Middle frontal gyrus (tissue), 1 donor: Measurements from ENCODE around the gene BROX.
"Not testable (repeated sequence)": the region's sequence is repeated elsewhere in the genome, so short reads cannot be mapped to it uniquely, and the experiment has no call there.

Experiments used
- DNase-seq: peaks from one replicate; pipeline ENCODE4 v3.0.0-alpha.2; 2015; ENCODE audit warnings: low spot score; ENCODE audit errors: extremely low spot score

Gene BROX

DNA sequence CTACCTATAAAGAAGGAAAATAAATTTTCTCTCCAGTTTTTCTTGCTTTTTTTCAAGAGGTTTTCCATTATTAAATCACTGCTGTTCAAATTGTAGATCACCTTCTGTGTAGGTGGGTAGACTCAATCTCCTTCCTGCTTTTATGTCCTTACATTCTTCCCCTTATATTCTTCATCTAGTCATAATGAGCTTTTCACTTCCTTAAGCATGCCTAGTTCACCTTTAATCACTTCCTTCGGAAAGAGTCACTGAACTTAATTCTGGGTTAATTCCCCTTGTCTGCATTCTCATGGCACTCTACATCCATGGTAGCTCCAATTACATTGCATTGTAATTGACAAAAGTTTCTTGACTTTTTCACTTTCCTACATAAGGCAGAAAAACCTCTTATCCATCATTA lies 18.5 kb downstream of the BROX start:
- no peak for DNase-seq

DNA sequence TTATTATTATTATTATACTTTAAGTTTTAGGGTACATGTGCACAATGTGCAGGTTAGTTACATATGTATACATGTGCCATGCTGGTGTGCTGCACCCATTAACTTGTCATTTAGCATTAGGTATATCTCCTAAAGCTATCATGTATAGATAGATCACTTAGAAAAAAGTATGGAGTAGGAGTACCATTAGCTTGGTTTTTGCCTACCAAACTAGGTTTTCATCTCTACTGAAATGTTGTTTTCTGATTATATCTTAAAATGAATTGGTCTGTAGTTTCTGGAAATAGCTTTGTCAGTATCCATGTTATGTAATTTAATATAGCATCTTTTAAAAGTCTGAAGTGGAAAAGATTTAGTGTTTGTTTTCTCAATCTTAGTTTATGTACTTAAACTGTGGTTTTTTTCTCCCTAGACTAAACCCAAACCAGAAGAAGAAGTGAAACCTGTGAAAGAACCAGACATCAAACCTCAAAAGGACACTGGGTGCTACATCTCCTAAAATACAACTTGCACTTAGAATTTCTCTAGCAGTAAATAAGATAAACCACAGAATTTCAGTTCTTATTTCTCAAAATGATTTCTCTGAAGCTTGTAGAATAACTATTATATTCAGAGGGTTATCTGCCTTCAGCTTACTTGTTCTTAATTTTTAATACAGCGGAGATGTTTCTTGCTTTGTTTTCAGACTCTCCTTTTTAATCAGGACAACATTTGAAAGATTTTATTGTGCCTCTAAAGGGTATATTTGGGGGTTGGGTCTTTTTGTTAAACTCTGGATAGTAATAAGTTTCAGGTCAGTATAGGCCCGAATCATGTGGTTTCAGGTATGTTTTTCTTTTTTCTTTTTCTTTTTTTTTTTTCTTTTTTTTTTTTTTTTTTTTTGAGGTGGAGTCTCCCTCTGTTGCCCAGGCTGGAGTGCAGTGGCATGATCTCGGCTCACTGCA lies 20.1 kb downstream of the BROX start:
- no peak for DNase-seq

DNA sequence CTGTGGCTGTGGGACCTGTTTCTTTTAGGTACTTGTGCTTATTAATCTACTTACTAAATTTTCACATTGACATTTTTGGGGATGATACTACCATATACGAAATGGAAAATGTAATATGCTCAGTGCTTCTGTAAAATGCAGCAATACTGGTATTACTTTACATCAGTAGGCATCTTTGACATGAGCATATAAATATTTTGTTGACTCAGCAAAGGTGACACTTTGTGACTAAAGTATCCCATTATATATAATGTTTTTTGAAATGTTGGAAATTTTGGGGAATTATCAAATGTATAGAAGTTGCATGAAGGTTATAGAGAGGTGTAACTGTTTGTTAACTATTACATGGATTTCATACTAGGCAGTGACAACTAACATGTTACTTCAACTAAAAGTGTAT lies 22.4 kb downstream of the BROX start:
- DNase-seq = no peak

DNA sequence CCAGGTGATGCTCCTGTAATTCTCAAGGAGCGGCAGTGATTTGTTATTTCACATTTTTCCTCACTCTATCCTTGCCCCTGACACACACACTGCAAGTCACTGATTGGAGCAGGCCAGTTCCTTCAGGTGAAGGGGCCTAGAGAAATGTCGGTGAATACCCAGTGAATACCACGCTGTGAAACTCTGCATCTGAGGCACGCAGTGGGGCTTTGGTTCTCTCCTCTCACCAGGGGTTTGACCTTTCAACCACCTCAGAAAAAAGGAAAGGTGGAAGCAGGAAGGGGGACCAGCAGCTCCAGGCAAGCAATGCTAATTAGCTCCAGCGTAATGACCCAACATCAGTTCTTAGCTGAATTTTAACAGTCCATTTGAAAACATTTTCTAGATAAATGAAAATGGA lies 24.1 kb downstream of the BROX start:
- no peak for DNase-seq

DNA sequence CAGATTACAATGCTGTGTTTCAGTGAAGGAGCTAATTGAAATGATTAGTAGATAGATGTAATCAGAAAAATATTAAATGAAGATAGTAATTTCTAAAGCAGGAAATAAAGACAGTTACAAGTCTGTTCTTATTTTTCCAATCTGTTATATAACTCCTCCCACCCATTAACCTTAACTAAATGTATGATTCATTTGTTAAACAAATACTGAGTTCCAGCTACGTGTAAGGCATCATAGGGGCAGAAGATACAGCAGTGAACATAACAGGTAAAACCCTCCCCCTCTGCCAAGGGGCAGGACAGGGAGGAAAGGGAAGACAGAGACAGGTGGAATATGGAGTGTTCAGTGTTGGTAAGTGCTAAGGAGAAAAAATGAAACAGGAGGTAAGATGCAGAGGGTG lies 24.6 kb downstream of the BROX start, which contains the start of gene FAM177B:
Gene FAM177B (plus strand): TSS at position 231 of the 400 bp plus-strand sequence. CDS start 9,344 bp downstream, outside the sequence.
- no peak for DNase-seq

DNA sequence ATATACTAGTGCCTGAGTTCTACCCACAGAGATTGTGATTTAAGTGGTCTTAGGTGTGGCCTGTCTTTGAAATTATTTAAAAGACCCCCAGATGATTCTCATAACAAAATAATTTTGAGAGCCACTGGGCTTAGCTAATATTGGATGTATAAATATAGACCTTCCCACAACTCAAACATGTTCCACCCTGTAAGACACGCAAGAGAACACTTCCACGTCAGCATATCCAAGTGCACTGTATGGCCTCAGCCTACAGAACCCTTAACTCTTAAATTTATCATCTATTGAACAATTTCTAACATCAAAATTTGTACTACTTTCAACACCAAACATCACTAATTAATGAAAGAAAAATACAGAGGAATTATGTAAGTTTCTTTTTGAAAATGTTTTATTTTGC lies 27.1 kb downstream of the BROX start:
- no peak for DNase-seq

DNA sequence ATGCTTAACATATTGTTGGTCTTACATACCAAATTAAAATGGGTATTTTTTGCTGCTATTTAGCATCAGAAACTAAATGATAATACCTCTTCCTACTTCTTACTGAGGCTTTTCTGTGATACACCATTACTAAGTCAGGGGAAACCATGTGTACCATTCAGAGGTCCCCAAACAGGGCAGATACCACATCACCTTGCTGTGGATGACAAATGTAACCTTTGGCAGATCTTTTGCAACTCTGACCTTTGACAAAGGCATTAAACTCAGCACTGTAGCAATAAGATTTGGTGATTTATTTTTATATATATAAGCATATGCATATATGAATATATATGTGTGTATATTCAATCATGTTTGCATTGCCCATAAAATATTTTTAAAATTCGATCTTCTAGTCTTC lies 27.6 kb downstream of the BROX start:
- no peak for DNase-seq

DNA sequence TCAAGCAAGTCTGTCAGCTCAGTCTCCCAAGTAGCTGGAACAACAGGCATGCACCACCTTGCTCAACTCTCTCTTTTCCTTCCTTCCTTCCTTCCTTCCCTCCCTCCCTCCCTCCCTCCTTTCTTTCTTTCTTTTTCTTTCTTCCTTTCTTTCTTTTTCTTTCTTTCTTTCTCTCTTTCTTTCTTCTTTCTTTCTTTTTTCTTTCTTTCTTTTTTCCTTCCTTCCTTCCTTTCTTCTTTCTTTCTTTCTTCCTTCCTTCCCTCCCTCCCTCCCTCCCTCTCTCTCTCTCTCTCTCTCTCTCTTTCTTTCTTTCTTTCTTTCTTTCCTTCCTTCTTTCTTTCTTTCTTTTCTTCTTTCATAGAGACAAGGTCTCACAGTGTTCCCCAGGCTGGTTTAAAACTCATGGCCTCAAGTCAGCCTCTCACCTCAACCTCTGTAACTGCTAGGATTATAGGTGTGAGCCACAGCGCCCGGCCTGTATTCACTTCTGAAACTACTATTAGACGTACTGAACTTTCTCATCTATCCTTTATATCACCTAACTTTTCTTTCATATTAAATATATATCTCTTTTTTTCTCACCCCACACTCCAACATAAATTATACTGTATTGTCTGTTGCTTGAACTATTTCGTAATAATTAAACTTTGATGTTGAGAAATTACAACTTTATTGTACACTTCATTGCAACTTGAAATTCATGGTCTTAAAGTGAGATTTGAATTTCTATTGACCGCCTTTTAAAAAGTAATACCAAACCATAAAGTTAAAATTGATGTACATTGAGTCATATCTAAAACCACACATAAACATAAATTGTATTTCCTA lies 29.5 kb downstream of the BROX start:
- DNase-seq = not testable (repeated sequence)

DNA sequence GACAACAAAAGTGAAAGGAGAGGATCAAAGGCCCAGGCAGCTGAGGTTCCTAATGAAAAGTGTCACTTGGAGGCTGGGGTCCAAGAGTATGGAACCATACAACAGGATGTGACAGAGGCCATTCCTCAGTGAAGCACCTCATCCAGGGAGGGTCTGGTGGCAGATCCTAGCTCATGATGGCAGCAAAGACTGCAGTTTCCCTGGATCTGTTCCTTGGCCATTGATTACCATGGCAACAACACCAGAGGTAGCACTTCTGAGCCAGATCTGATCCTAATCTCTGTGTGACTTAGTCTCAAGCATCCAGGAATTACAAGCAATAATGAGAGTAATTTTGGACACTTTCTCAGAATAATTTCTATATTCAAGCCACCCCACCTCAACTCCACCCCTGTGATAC lies 37.6 kb downstream of the BROX start:
- DNase-seq = no peak

DNA sequence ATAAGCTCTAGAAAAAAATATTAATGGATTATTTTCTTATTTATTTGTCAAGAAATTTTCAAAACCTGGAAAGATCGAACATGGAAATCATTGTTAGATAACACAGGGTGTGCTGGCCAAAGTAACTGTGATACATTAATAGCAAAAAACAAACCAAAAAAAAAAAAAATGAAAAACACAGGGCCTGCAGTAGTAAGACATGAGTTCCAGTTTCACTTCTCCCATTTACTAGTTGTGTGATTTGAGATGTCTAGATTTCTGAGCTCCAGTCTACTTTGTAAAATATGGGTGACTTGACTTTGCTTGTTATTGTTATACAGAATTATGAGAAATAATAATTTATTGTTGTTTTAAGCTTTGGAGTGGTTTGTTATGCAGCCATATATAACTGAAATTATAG lies 38.3 kb downstream of the BROX start:
- DNase-seq = no peak

DNA sequence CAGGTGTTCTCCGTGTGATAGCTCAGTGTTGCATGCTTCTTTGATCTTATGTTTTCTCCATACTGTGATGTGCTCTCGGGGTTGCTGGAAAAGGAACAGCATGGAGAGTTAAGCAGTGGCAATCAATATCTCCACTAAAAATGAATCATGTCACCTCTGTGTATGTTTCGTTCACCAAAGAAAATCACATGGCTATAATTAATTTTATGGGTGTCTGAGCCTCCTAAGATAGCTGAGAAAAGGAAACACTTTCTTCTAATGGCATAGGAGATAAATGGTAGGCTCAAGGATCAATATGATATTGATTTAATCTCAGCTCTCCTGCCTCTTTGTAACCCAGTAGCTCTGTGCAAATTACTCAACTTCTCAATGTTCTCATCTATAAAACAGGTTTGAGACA lies 38.9 kb downstream of the BROX start:
- no peak for DNase-seq

DNA sequence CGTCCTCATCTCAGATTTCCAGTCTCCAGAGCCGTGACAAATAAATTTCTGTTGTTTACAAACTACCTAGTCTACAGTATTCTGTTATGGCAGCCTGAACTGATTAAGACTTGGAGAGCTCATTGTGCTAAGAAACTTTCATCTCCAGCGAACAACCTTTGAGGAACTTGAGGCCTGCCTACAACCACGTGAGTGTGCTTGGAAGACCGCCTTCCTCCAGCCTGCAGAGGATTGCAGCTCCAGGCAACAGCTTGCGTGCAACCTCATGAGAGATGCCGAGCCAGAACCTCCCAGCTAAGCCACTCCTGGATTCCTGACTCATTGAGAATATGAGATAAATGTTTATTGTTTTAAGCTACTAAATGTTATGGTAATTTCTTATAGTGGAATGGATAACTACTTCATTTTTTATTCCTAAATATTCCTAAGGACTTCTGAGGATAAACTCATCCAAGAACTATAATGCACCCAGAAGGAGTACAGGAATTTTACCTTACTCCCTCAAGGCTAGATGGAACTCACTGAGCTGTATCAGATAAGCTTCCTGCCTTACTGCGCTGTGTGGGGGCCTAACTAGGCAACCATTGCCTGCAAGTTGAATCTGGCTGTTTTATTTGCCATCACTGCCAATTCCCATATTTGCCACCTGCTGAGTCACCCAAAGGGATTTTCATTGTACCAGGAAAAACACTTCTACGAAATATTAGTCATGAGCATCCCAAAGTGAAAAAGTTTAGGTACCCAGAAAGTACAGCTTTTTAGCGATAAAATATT lies 42.2 kb downstream of the BROX start:
- DNase-seq = peak; percentile 13

DNA sequence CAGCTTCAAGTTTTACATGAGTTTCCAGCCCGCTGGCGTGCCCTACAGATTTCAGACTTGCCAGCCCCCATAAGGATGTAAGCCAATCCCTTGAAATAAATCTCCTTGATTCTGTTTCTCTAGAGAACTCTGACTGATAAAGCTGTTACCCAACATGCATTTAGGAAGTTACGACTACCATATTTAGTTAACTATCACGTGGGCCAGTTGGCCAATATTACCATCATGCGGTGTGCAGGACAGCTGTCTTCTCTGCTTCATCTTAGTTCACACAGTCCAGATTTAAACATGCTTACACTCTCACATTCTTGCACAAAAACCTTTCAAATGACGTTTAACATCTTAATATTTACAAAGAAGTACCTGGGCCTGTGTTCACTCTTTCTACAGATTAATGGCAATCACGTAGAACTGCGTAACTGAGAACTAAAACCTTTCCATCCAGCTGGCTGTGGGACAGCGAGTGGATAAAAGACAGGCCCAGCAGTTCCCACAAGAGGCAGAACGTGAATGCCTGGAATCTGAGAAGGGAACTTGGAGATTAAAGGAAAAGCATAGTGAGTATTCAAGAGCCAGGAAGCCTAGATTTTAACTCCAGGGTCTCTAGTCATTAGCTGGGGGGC lies 45.4 kb downstream of the BROX start:
- DNase-seq = no peak

DNA sequence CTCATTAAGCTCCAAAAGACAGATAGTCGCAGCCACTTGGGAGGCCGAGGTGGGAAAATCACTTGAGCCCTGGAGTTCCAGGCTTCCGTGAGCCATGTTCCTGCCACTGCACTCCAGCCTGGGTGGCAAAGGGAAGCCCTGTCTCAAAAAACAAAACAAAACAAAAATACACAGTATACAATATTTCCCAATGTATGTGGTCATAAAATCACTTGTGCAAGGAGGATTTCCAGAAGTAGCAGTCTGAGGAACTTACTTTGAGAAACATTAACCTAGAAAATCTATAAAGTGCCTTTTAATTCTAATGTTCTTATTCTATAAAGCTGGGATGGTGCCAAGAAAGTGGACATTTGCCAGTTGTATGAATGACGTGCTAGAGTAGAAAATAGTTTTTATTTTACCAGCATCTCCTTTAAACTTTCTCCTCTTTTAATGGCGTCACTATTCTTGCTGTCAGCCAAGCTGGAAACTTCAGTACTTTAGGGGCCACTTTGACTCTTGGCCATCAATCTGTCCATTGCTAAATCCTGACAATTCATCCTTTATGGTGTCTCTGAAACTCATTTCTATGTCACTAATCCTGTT lies 47.2 kb downstream of the BROX start:
- no peak for DNase-seq

DNA sequence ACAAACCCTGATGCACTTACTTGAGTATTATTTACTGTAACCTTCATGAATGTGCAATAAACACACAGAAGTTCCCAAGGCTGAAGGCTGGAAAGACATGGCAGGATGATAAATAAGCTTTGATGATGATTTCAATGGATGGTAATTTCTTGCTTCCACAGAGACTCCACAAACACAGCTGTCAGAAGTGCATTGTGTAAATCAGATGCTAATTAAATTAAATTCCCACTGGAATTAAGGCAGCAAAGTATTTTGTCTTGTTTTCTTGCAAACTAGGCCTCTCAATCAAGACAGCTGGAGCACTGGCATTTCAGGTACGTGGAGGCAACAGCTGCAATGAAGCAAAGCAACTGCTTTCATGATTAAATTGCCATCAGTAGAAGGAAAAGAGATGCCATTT lies 48.7 kb downstream of the BROX start:
- no peak for DNase-seq

DNA sequence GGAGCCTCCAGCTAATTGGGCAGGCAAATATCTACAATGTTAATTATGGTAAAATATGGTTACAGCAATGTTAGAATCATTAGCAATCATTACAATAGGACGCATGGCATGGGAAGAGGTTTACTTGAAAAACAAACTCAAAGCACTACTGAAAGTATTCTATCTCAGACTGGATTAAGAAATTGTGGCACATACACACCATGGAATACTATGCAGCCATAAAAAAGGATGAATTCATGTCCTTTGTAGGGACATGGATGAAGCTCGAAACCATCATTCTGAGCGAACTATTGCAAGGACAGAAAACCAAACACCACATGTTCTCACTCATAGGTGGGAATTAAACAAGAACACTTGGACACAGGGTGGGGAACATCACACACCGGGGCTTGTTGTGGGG lies 49.8 kb downstream of the BROX start:
- DNase-seq = not testable (repeated sequence)

DNA sequence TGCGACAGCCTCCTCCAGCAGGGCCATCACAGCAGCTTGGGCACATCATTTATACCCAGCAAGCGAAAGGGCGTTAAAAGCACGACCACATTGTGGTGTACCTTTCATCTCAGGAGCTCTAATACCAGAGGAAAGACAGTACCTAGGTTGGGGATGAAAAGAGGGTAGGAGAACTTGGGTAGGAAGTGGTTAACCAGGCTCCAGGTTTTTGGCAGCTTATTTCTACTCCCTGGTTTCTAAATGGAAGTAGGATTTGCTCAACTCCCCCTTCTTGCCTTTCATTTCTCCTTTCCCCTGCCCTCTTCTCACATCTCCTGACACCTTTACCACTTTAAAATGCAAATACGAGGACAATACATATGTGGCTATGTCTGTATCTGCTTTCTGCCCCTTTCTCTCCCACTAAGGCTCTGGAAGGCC lies 54.8 kb downstream of the BROX start:
- DNase-seq = no peak

DNA sequence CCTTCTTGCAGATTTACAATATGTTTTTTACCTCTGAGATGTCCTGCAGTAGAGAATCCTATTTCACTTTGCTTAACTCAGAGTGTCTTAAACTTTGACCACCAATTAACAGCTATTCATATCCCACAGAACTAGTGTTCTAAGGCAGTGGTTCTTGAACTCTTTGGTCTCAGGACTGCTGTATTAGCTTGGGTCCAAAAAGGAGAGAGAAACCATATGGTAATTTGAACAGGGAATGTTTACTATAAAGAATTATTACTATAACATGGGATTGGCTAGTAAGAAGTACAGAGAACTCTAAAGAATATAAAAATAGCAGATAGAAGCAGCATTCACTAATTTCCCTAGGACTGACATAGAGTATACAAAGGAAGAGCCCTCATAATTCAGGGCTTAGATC lies 56.2 kb downstream of the BROX start:
- DNase-seq = no peak

DNA sequence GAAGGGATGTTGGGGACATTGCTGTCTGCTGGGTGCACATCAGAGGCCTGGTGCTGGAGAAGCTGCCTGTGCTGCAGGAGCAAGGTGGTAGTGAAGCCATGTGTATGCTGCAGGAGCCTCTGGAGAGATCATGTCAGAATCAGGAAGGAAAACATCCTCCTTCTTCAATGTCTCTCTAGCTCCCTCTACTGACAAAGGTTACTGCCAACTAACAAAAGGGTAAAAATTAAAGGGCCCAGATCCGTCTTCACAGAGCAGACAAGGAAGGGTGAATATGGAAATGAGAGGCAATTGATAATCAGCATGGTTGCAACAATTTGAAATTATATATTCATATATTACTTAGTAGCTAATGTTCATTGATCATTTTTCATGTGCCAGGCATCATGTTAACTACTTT lies 56.8 kb downstream of the BROX start:
- no peak for DNase-seq

DNA sequence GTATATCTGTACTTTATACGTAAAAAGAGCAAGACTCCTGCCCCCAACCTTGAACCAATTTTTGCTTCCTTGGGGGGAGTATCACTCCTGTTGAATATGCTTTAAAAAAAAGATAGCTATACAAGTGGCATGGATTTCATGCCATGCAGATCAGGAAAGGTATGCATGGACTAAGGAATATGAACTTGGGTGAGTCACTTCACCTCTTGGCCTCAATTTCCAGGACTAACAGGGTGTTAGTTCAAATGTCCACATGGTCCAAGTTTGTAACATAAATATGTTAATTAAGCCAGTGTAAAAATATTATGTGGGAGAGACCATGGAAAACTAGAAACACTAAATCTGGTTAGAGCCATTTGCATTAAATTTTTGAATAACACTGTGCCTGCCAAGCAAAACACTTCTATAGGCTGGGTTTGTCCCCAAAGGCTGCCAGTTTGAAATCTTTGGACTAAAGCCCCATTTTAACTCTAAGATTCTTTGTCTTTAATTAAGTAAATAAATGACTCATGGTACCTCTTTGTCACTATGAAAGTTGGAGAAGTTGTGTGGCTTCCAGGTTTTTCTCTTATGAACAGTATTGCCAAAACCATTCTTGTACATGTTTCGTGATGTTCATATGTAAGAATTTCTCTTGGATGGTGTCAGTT lies 57.7 kb downstream of the BROX start:
- DNase-seq = no peak
